Stimulated activated CD4-positive, alpha-beta T cell treated with anti-CD3 and anti-CD28 coated beads, Interleukin-1b, Interleukin-23, amount 100 ng/mL, for 1 hour (primary cell): ENCODE data around the gene TRIM7.
"Not testable (repeated sequence)": the region's sequence is repeated elsewhere in the genome, so short reads cannot be mapped to it uniquely, and the experiment has no call there.

Experiments used
- DNase-seq, 2 donors: peaks; one replicate each; pipeline ENCODE4 v3.0.0-alpha.2; 2020; ENCODE audit warnings: low read depth in 2 of 2

TRIM7 gene

GRCh38 chr5:181212934-181213333 is 7.9 kb upstream of the TRIM7 start:
- no peak for DNase-seq

- DNase-seq: no peak
These were observed 7.1 kb upstream of the TRIM7 start for GRCh38 chr5:181212080-181212479.

GRCh38 chr5:181211208-181211607 is 6.2 kb upstream of the TRIM7 start:
- DNase-seq: no peak

GRCh38 chr5:181210698-181211097 is 5.7 kb upstream of the TRIM7 start:
- not testable (repeated sequence) for DNase-seq

DNA sequence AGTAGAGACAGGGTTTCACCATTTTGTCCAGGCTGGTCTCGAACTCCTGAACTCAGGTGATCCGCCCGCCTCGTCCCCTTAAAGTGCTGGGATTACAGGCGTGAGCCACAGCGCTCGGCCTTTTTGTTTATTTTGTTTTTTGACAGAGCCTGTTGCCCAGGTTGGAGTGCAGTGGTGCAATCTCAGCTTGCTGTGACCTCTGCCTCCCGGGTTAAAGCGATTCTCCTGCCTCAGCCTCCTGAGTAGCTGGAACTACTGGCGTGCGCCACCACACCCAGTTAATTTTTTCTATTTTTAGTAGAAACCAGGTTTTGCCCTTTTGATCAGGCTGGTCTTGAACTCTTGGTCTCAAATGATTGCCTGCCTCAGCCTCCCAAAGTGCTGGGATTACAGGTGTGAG is 5.2 kb upstream of the TRIM7 start:
- not testable (repeated sequence) for DNase-seq

DNA sequence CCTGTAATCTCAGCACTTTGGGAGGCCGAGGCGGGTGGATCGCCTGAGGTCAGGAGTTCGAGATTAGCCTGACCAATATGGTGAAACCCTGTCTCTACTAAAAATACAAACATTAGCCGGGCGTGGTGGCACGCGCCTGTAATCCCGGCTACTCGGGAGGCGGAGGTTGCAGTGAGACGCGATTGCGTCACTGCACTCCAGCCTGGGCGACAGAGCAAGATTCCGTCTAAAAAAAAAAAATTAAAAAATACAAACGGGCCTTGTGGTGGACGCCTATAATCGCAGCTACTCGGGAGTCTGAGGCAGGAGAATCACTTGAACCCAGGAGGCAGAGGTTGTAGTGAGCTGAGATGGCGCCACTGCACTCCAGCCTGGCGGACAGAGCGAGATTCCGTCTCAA is 4.0 kb upstream of the TRIM7 start:
- DNase-seq: not testable (repeated sequence)

DNA sequence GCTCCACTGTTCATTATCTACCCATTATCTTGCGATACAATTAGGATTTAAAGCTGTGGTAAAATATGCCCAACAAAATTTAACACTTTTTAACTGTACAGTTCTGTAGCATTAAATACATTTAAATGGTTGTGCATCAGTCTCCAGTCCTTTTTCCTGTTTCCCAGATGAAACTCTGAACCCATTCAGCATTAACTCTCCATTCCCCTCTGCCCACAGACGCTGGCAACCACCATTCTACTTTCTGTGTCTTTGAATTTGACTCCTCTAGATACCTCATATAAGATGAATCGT is 2.9 kb upstream of the TRIM7 start:
- no peak for DNase-seq

- DNase-seq: peak in 1 of 2 donors; percentile 86
These were observed 2.4 kb upstream of the TRIM7 start for GRCh38 chr5:181207214-181207959.

DNA sequence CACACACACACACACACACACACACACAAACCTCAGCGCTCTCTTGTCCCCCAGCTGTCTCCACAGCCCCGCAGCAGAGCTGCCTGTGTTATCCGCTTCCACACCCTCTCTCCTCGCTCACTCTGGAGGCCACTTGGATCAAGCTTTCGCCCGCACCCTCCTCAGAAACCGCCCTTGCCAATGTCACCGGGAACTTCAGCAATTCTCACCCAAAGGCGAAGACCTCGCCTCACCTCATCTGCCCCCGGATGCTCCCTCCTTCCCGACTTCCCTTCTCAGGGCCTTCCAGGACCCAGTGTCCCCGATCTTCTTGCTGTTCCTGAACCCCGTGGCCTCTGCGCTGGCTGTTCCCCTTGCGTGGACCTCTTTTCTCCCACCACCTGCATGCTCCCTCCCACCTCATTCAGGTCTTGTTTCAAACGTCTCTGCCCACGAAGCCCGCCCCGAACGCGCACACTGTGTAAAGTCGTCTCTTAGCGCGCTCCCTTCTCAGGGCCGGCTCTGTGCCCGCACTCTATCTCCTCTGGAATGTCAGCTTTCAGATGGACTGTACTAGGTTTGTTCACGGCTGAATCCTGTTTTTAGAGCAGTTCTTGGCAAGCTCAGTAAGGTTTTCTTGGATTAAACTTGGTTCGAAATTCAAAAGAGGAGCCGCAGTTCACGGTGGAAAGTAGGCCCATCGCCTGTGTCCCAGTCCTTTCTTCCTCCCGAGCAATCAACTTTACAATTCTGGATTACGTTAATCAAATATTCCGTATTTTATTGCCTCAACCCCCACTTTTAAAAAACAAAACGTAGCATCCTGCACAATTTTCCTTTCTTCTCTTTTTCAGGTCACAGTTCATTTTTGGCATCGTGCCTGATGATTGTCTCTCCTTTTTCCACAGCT is 1.0 kb upstream of the TRIM7 start:
- no peak for DNase-seq

DNA sequence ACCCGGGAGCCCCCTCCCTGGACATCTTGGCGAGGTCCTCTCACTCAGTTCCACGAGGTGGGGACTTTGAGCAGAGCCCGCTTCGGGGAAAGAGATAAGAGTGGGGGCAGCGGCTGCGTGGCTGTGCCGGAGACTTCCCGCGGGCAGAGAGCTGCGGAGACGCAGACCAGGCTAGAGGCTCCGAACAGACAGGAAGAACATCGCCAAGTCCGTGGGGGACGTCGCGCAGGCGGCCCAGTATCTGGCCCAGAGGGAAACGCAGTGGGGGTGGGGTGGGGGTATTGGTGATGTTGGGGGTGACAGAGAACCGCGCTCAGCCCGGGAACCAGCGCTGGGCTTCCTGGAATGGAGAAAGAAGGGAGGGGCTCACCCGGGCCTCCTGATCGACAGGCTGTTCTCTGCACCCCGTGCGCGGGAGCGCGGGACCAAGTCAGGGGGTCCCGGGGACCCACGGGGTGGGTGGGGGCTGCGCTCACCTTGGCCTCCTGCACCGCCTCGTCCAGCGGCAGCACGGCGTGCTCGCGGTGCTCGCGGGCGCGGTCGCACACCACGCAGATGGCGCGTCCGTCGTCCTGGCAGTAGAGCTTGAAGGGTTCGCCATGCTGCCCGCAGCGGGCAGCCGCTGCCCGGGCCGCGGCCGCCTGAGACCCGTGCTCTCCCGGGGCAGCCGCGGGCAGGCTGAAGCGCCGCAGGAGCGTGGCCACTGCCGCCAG is 727 bp downstream of the TRIM7 start:
- DNase-seq: no peak

GRCh38 chr5:181203777-181204112 is 1.3 kb downstream of the TRIM7 start:
- no peak for DNase-seq

DNA sequence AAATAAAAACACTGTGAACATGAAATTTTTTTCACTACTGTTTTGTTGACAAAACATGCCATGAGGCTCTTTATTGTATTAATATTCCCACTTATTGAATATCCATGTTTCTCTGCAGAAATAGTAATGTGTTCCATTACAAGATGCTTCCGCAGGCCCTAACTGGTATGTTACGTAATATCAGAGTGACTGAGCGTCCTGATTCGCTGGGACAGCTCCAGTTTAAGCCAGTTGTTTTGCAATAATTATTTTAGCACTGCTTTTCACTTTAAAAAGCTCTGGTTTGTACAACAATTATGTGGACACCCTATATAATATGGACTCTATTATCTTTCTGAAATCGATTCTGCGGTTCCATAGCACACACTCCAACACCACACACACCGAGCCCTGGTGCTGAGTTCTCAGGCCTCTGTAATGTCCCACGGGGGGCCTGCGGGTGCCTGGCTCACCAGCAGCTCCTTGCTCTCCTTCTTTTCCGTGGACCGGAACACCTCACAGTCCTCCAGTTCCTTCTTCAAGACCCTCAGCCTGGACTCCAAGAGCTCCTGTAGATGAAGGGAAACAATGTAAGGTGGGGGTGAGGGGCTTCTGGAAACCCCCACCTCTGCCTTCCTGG is 1.8 kb downstream of the TRIM7 start:
- no peak for DNase-seq

- no peak for DNase-seq
These were observed 4.2 kb downstream of the TRIM7 start for GRCh38 chr5:181200816-181201215.

GRCh38 chr5:181199881-181200638 is 4.9 kb downstream of the TRIM7 start:
- no peak for DNase-seq

- no peak for DNase-seq
These were observed 6.0 kb downstream of the TRIM7 start for GRCh38 chr5:181198905-181199519.

DNA sequence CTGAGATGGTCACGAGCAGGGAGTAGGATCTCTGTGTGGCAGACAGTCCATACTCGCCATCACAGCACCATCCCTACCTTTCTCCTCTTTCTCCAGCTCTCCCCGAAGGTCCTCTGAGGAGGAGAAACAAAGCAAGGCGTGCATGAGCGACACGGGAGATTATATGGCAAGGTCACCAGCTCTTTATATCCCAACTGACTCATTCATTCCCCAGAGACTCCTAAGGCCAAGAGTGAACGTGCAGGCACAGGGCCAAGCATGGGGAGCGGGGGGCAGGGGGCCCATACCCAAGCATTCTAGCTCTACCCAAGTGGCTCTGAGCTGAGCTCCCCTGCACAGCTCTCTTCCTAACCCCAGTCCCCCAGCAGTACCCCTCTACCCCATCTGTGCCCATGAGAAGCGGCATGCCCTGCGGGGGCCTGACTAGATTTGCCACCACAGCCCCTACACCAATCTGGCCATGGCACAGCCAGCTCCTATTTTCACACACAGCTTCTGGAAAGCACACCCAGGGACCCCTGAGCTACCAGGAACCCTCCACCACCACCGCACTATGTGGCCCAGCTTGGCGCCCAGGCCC is 6.8 kb downstream of the TRIM7 start:
- DNase-seq: no peak

GRCh38 chr5:181197326-181197951 is 7.6 kb downstream of the TRIM7 start:
- DNase-seq: no peak

GRCh38 chr5:181195249-181195761 is 9.7 kb downstream of the TRIM7 start:
- no peak for DNase-seq

- DNase-seq: no peak
These were observed 10.3 kb downstream of the TRIM7 start for GRCh38 chr5:181194489-181195248.
